GM19193 (cell line): ENCODE results near the gene CCNC.

Experiments used
- POLR2A ChIP-seq: IDR thresholded peaks from 4 replicates; pipeline ENCODE4 v1.6.1; 2011; ENCODE audit not compliant: insufficient read depth, insufficient read length; ENCODE audit errors: extremely low read depth

Gene CCNC

DNA sequence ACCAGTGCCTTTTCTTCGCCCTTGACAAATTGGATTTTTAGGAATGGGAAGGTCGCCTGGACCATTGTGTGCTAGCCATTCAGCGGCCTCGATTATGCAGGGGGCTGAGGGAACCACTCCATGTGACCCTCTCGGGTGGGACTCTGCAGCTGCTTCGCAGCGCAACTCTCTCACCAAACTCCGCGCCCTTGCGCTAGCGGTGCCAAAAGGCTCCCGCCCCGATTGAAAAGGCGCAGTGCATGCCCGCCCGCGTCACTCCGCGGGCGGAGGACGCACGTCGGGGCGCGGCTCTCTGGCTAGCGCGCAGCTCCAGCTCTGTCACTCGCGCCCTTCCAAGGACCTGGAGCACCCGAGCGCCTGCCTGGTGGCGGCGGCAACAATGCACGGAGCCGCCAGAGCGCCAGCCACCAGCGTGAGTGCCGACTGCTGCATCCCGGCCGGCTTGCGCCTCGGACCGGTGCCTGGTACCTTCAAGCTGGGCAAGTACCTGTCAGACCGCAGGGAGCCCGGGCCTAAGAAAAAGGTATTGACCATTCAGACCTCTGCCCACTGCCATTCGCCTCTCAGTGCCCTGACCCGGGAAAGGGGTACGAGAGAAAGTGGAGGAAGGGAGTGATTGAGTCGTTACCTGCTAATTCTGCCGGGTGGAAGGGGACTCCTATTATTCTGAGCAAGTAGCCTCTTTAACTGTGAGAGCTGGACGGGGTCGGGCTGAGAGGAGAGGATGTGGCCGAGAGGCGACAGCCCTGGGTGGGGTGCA is 38.4 kb upstream of the CCNC start, which contains the start of gene PRDM13:
Gene PRDM13 (plus strand): TSS at position 178 of the 760 bp plus-strand sequence. CDS start 202 bp downstream, at position 380.
- TF ChIP-seq POLR2A, result no peak

DNA sequence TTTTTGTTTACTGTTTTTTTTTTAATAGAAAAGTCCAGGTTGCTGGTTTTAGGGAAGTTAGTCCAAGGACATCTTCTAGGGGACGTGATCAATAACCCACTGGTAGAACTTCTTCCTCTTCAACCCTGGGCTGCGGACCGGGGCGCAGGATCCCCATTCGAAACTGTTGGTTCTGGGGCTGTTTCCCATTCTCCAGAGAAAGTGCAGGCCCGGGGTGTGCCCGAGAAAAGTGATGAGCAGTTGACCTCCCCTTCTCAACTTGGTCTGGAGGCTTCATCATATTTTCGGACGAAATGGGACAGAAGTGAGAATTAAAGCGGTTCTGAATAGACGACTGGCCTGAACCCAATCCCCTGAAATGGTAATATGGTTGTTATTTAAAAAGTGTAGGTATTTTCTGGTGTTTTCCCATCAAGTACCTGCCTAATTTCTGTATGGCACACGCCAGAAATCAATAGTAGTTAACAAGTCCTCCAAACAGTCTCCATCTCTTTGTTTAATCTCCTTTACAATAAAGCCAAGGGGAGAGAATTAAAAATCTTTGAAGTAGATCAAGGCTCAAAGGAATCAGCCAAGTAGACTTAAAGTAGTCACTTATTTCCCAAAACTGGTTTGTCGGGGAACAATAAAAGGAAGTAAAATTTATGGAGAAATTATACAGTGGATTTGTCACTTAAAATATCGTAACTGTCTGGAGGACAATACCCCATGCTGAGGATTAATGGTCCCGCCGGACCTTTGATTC is 37.6 kb upstream of the CCNC start:
- no peak for TF ChIP-seq POLR2A

DNA sequence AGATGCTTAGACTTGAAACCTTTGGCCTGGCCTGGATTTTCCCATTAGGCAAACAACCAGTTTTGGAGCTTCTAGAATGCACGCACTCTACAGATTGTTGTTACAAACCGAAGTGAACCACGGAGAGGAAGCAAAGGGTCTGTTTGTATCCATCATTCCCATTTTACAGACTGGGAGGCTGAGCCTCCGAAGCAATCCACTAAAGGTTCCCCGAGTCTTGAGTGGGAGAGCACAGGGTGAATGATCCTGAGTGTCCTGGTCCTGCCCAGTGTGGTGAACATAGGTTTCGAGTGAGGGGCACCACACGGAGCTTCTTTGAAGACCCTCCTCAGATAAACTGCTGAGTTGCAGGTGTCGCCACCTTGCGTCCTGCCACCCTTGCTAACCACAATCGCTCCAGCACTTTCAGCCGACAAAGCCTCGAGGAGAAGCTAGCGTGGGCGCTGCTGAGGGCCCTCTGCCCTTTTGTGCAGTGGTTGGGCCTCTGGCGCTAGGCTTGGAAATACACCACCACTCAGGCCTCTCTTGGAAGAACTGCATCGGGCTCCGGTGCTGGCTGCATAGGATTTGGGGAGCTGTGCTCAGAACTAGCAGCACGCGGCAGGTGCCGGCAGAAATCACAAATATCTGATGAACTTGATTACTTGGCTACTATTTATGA is 36.7 kb upstream of the CCNC start:
- no peak for TF ChIP-seq POLR2A

DNA sequence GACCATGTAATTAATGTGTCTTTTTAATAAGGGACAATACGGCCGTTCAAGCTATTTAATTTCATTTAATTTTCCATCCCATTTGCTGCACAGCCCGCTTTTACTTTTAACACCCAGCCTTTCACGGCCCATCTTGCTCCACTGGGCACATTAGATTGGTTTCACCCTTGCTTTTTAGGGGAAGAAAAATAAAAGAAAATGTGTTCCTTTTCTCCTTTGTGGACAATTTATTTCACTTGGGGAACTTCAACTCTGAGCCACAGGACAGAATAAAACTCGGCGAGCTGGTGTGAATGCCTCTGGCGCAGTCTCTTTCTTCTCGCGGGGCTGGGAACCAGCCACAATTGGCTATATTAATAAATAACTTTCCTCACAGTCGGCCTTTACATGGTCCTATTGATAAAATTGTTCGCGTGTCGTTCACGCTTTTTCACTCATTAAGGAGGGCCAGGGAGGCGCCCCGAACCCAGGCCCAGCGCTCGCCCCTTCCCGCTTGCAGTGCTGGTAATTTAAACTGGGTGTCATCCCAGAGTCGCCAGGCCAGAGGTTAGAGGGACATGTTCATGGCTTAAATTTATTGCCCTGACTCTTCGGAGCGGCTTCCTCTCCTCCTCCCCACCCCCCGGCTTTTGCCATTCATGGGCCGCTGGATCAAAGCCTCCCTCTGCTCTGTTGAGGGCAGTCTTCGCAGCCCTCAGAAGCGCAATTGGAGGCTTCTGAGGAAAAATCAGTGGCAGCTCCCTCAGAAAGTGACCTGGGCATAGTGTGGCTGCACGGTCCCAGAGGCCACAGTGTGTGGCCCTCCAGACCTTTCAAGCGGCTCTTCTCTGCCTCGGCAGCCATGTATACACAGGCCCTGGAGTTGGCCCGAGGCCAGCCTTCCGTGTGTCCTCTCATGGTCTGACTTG is 36.0 kb upstream of the CCNC start:
- no peak for TF ChIP-seq POLR2A

DNA sequence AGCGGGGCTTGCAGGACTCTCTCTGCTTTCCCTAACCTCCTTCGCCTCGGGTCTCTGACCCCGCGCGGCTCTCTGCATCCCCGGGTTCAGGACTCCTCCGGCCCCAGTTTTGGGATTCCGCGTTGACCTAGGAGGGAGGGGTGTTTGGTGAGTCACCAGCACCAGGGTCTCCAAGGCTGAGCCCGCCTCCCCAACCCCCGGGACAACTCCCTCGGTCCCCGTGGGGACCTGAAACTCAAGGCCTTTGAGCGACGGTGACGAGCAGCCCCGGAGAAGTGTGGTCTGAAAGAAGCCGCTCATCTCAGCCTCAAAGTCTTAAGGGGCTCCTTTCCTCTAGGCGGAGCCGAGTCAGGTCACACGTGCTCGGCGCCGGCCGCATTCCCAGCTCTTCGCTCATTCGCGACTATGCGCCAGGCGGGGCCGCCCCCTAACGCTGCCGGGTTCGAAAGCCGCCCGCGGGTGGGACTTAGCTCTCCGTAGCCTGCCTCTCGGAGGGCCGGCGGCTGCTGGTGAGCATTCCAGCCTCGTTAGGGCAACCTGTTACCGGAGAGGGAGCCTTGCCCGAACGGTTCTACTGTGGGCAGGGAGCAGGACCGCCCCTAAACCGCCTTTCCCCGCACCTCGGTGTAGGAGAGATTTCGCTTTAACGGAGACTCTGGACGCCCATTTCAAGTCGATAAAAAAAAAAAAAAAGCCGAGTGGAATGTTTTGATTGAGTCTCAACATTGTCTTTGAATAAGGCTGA is 35.1 kb upstream of the CCNC start:
- TF ChIP-seq POLR2A, result no peak

DNA sequence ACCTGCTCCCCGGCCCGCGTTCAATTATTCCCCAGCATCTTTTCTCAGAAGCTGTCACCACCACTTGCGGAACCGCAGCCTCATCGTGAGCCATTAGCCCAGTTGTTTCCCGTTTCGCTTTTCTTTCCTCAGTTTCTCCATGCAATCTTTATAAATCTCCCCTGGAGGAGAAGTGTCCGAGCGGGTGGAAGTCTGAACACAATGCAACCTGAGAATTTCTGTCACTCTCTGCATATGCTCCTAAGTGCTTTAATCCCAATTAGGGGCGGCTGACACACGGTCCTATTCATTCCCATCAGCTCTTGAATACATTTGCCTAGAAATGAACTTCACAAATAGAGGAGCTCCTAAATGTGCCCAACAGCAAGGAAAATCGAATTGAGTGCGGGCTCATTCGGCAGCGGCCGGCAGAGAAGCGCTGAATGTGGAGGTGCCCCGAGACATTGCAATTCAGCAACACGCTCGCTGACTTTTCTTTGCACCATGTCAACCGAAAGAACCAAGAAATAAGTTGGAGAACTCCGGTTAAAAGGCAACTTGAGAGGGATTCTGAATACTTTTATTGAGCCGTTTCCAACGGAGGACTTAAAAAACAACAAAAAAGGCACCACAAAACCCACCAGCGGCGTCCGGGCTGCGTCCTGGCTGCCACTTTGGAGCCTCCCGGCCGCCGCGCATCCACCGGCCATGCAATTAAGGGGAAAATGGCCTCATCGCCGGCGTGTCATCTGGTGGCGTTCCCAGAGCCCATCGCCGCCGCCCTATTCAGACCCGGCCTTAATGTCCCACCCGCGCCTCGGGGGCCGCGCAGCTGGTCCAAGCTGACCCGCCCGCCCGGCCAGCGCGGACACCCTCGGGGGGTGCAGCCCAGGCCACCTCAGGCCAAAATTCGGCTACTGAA is 34.3 kb upstream of the CCNC start:
- no peak for TF ChIP-seq POLR2A

DNA sequence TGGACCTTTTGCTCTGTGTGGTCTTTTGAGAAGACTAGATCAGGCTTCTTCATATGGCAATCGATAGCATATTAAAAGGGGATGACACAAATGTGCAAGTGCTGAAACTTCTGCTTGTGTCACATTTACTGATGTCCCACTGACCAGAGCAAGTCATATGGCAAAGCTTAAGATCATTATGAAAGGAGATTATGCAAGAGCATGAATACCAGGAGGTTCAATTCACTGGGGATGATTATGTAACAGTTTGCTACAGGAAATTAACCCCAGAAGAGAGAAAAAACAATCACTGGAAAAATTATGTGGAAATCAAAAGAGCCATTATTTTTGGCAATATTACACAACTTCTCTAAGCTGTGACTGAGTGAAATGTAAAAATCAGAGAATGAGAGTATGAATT is 24.4 kb upstream of the CCNC start:
- no peak for TF ChIP-seq POLR2A

DNA sequence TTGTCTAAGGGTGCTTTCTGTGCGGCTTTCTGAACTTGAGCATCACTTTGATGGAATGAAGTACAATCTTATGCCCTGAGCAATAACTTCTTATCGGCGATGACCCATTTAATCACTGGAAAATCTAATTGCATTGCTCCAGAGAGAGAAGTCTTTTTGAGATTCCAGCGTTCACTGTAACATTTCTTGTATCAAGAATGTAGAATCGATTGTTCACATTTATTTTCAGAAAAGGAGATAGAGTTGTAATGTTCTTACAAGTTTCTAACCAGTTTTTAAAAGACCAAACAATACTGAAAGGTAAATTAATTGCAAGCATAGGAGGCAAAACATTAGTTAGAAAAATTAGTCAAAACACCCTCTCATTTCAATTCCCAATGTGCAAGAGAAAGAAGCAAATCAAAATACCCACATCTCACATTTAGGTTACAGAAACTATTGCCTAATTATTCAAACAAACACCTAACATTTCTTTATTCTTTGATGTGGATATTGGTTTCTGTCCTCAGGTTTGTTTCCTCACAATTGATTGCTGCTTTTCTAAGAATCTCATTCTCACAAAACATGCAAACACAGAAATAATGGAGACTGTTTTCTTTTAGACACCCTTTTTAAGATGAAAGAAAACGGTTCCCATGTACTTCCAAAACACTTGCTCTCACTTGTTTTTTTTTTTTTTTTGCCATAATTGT is 23.4 kb upstream of the CCNC start:
- no peak for TF ChIP-seq POLR2A

DNA sequence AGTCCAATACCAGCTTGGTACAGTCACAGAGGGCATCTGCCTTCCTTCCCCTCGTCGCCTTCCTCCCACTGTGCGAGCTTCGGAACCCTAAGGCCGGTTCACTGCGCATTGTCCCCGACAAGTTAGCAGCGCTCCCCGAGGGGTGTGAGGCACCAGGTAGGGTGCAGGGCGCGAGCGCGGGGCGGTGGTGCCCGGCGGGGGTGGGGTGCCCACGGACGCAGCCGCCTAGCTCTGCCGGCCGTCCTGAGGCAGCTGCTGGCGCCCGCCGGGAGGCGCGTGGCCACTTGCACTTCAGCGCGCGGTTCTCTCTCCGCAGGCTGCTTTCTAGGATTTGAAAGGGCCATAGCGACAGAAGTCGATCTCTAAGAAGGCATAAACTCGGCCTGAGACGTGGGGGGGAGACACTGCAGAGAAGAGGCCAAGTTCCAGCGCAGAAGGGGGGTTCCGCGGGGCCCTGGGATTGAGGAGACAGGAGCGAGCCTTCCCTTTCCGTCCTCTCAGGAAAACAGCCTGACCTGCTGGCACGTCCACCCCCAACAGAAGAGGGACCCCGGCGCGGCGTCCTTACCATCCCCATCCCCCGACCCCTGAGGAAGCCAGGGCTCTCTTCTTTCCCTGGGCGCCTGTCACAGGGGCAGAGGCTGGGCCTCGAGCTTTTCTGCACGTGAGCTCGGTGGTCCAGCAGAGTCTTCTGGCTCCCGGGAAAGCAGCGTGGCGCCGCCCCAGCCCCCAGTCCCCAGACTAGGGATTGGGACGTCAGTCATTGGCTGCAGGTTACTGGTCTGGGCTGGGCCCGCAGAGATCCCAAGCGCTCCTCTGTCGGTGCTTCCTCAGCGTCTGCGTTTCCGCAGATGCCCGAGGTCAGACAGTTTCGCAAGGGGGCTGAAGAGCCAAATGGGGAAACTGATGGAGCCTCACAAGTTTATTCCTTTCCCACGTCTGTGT is 22.5 kb upstream of the CCNC start:
- no peak for TF ChIP-seq POLR2A

DNA sequence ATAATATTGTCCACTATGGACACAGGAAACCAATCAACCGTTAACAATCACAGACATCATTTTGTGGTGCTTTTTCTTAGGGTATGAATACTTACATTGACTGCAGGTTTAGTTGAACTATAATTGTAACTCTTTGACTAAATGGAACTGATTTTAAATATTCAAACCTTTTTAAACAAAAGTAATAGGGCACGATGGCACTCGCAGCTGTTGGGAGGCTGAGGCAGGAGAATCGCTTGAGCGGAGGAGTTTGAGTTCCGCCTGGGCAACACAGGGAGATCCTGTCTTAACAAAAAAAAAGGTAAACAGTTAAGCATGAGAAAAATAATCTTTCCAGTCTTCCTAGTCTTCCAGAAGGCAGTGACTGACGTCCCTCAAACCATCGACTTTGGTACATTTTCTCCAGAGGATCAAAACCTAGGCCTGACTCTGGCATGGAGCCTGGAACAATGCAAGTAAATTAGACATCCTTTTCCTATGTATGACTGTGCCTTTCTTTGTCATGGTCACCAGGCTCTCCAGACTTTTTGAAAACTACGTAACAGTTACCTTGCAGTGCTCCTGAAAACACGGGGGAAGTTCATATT is 21.5 kb upstream of the CCNC start:
- TF ChIP-seq POLR2A, result no peak

DNA sequence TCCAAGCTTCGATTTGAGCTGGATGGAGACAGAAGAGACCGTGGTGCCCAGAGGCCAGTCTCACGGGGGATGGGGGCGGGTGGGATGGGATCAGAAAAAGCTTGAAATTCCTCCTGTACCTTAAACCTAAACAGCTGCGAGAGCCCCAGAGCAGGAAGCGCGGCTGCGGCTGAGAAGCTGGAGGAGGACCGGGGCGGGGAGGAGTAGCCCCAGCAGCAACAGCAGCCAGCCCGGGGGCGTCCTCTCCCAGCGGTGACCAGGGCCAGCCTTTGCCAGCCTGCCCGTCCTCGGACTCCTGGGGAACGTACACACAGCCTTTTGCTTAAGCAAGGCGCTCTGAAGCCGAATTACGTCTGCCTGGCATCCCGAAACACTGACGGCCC is 20.8 kb upstream of the CCNC start:
- no peak for TF ChIP-seq POLR2A

DNA sequence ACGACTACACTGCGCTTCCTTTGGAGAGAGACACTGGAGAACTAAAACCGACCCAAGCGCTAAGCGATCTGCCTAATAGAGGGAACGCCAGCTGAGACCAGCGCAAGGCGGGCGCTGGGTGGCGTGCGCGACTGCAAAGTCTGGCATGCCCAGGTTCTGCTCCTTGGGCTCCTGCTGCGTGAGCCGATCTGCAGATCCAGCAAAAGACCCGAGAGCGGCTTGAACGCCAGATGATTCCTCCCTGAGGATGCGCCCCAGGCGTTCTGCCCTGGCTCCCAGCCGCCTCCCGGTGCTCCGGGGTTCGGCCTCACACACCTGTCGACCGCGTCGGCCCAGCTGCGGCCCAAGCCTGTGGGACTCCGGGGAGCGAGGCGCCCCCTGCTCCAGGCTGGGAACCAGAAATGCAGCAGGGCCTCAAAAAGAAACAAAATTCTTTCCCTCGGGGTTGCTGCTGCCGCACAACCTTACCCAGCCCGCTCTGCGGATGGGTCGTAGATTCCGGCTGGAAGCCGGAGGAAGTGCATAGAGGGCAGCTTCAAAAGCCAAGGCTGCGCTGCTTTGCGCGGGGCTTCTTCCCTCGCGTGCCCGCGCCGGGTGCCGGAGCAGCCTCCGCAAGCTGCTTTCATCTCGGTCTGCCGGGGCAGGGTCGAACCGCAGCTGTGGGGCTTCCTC is 20.3 kb upstream of the CCNC start:
- no peak for TF ChIP-seq POLR2A
